Mononuclear cell (primary cell): ENCODE data around the gene OR5C1. TPM values are rescaled to one million over a fixed set of nuclear protein-coding genes. Genes with fewer than 3 reads are reported as not detected.
"Not testable (repeated sequence)": the region's sequence is repeated elsewhere in the genome, so short reads cannot be mapped to it uniquely, and the experiment has no call there.

Source experiments
- H3K27me3 ChIP-seq: 2 replicates; pipeline ENCODE4 v1.6.0; 2011; ENCODE audit warnings: low read length, control low read depth; ENCODE audit not compliant: insufficient read depth
- H3K4me1 ChIP-seq: 2 replicates; pipeline ENCODE4 v1.5.1; 2011; ENCODE audit warnings: mild to moderate bottlenecking, low read length, control low read depth; ENCODE audit not compliant: insufficient read depth
- H3K4me3 ChIP-seq: 2 replicates; pipeline ENCODE4 v1.5.1; 2011; ENCODE audit warnings: mild to moderate bottlenecking, low read length, moderate library complexity
- H3K9me3 ChIP-seq: 2 replicates; pipeline ENCODE4 v1.5.1; 2011; ENCODE audit warnings: low read depth, mild to moderate bottlenecking, control low read depth, low read length
- total RNA-seq: library from RNA; depleted of rRNA; stranded (reverse); fragments of >200 nt; gene quantifications from one replicate; pipeline ENCODE4 v1.2.3, GENCODE V29; 2012

The OR5C1 gene
- total RNA-seq, 1 donor = not detected

DNA sequence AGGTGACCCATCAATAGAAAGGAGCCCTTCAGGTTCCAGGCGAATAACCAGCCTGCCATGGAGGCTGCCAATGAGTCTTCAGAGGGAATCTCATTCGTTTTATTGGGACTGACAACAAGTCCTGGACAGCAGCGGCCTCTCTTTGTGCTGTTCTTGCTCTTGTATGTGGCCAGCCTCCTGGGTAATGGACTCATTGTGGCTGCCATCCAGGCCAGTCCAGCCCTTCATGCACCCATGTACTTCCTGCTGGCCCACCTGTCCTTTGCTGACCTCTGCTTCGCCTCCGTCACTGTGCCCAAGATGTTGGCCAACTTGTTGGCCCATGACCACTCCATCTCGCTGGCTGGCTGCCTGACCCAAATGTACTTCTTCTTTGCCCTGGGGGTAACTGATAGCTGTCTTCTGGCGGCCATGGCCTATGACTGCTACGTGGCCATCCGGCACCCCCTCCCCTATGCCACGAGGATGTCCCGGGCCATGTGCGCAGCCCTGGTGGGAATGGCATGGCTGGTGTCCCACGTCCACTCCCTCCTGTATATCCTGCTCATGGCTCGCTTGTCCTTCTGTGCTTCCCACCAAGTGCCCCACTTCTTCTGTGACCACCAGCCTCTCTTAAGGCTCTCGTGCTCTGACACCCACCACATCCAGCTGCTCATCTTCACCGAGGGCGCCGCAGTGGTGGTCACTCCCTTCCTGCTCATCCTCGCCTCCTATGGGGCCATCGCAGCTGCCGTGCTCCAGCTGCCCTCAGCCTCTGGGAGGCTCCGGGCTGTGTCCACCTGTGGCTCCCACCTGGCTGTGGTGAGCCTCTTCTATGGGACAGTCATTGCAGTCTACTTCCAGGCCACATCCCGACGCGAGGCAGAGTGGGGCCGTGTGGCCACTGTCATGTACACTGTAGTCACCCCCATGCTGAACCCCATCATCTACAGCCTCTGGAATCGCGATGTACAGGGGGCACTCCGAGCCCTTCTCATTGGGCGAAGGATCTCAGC is 11.6 kb downstream of the OR5C1 start, which contains the start of gene OR1K1:
TSS of gene OR1K1 (plus strand) at position 58 of the 995 bp plus-strand sequence. CDS start at position 58, 0 bp downstream.
- Histone ChIP-seq H3K4me3 (no peak within 1 kb of the TSS), H3K27me3 (no peaks in the 10 kb centered on the region), H3K4me1 (no peaks in the 10 kb centered on the region), H3K9me3 (no peaks in the 10 kb centered on the region)

DNA sequence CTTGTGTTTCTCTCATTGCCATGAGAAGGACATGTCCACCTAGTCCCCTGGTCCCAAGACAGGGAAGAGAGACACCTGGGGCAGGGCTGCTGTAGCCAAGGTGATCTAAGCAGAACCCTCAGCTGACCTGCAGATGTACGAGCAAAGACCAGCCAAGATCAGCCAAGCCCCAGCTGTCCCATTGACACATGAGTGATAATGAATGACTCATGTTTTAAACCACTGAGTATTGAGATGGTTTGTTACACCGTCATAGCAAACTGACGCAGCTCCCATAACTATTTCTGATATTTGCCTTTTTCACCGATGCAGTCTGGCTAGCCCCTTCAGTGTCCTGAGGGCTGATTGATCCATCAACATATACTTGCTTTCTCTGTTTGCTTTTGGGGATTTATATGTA is 17.9 kb downstream of the OR5C1 start:
- Histone ChIP-seq H3K4me3 (no peak overlapping the region), H3K4me1 (no peaks in the 10 kb centered on the region), H3K27me3 (no peaks in the 10 kb centered on the region), H3K9me3 (no peaks in the 10 kb centered on the region)

DNA sequence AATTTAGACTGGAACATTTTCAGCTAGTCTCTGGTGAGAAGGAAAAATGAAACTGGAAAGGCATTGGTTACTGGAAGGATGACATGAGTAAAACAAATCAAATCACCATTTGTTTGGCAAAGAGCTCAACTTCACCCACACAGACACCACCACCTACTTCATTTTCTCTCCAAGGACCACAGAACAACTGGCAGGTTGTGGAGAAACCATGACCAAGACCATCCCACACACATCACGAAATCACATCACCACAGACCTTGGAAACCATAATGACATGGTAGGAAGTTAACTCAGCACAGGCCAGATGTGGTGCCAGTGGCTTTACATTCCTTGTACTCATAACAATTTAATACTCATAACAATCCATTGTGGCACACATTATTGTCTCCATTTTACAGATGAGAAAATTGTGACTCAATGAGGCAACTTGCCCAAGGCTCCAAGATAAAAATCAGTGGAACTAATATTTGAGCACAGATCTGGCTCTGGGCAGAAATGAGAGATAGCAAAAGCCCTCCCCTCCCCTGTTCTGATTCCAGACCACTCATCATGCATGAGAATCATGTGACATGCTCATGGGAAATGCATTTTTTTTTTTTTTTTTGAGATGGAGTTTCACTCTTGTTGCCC is 18.7 kb downstream of the OR5C1 start:
- Histone ChIP-seq H3K27me3 (no peaks in the 10 kb centered on the region), H3K4me3 (no peak overlapping the region), H3K4me1 (no peaks in the 10 kb centered on the region), H3K9me3 (no peaks in the 10 kb centered on the region)

DNA sequence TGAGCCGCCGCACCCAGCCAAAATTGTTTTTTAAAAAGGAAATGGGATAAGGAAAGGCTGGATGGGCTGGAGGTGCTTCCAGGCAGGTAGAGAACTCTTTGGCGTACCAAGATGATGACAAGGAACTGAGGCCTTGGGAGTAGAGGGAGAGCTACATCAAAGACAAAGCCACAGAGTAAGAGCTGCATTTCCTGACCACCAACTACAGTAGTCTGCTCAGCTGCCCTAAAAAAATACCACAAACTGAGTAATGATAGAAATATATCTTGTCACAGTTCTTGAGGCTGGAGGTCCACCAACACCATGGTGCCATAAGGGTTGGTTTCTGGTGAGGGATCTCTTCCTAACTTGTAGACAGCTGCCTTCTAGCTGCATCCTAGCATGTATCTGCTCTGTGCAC is 19.4 kb downstream of the OR5C1 start:
- no peak overlapping the region for H3K4me3 ChIP-seq
- no peaks in the 10 kb centered on the region for H3K27me3 ChIP-seq
- no peaks in the 10 kb centered on the region for H3K4me1 ChIP-seq
- no peaks in the 10 kb centered on the region for H3K9me3 ChIP-seq

DNA sequence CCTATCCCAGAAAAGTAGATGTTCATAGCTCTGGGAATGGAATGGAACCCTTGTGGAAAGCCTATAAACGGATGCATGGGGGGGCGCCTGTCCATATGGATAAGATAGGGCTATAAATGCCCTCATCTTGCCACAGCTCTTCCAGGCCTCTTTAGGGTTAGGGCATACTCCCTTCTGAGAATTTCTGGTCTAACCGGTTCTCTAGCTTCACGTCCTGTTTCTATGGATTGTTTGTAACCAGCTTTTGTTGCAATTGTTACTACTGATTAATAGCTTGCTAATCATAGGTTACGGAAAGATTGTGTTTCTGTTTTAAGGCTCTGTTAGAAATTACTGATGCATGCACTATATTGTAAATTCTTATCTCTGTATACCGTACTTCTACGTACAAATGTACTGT is 20.5 kb downstream of the OR5C1 start:
- H3K27me3 ChIP-seq, H3K9me3 ChIP-seq, H3K4me3 ChIP-seq, H3K4me1 ChIP-seq: not testable (repeated sequence)

DNA sequence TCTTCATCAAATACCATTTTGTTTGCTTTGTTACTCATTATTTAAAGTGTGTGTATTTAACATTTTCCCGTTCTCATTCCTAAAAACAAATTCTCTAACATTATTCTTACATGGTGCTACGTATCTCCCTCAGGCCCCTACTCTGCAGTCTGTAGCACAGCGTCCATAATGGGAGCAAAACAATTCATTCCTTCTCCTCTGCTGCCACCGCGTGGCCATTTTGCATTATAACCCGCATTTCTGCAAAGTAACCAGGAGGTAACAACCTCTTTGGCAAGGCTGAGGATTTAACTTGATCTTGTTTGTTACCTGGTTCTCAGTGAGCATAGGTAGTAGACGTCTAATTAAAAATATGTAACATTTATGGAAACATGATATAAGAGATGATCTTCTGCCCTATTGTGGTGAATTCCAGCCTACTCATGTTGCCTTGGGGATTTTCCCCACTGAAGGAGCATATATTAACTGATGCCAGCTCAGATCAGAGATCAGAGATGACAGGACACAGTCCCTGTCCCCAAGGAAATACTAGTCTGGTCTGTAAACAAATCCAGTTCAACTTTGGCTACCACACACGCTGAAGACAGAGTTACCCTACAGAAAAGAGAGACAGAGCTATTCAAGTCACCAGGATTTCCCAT is 21.7 kb downstream of the OR5C1 start:
- H3K9me3 ChIP-seq = no peaks in the 10 kb centered on the region
- no peaks in the 10 kb centered on the region for H3K27me3 ChIP-seq
- peaks cover 7% of the 10 kb centered on the region for H3K4me1 ChIP-seq
- H3K4me3 ChIP-seq = no peak overlapping the region

DNA sequence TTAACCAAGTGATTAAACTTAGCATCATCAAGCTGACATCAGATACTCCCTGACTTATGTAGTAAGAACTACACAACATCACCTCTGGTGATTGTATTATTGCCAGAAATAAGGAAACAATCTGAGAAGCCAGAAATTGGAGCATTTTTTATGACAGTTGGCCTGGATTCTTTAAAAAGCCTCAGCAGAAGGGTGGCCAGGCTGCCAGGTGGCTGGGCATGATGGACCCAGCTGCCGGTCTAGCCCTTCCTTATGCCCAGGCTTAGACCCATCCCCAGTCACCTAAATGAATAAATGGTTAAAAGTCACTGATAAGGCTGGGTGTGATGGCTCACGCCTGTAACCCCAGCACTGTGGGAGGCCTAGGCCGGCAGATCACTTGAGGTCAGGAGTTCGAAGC is 24.0 kb downstream of the OR5C1 start:
- Histone ChIP-seq H3K4me1 (peaks cover 22% of the 10 kb centered on the region), H3K27me3 (no peaks in the 10 kb centered on the region), H3K4me3 (no peak overlapping the region), H3K9me3 (no peaks in the 10 kb centered on the region)

DNA sequence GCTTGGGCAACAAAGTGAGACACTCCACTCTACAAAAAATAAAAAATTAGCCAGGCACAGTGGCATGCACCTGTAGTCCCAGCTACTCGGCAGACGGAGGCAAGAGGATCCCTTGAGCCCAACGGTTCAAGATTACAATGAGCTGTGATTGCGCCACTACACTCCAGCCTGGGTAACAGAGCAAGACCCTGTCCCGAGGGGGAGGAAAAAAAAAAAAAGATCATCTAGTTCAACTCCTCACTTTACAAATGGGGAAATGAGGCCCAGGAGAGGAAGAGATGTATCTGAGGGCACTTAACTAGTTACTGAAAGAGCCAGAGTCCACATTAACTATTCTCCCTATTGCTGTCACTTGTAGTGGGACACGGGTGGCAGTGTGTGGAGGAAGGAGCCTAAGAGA is 25.8 kb downstream of the OR5C1 start:
- Histone ChIP-seq H3K4me1 (peaks cover 22% of the 10 kb centered on the region), H3K4me3 (no peak overlapping the region), H3K27me3 (no peaks in the 10 kb centered on the region), H3K9me3 (no peaks in the 10 kb centered on the region)

DNA sequence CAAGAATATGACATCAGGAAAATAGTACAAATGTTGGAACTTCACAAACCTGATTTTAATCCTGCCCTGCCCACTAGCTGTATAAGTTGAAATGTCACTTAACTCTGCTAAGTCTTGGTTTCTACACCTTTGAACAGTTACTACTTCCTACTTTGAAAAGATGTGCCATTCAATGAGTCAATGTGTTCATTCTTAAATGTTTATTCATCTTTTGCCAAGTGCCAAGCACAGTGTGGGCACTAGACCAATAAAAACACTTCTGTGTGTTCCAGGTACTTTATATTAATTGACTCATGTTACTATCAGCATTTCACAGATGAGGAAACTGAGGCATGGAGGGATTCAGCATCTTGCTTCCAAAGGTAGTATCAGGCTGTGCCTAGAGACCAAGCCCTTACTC is 26.8 kb downstream of the OR5C1 start:
- no peaks in the 10 kb centered on the region for H3K27me3 ChIP-seq
- no peaks in the 10 kb centered on the region for H3K9me3 ChIP-seq
- peaks cover 22% of the 10 kb centered on the region for H3K4me1 ChIP-seq
- no peak overlapping the region for H3K4me3 ChIP-seq

DNA sequence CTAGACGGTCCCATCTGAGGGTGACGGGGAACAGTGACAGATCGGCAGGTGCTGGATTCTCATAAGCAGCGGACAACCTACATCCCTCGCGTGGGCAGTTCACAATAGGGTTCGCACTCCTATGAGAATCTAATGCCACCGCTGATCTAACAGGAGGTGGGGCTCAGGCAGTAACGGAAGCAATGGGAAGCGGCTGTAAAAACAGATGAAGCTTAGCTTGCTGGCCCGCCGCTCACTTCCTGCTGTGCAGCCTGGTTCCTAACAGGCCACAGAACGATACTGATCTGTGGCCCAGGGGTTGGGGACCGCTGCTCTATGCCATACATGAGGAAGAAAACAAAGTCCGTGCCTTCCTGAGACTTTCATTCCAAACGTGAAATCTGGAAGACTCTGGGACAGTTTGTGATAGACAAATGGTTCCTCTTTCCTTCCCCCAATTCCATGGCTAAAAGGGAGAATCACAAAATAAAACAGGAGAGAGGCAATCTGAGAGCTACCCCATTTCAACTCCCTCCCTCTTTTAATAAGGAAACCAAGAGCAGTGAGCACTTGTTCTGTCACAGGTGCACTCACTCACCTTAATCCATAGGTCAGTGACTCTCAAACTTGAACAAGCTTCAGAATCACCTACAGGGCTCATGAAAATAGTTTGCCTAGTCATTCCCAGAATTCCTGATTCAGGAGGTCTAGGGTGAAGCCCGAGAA is 27.6 kb downstream of the OR5C1 start:
- H3K4me3 ChIP-seq = no peak overlapping the region
- H3K27me3 ChIP-seq = no peaks in the 10 kb centered on the region
- no peaks in the 10 kb centered on the region for H3K9me3 ChIP-seq
- peaks cover 29% of the 10 kb centered on the region for H3K4me1 ChIP-seq

DNA sequence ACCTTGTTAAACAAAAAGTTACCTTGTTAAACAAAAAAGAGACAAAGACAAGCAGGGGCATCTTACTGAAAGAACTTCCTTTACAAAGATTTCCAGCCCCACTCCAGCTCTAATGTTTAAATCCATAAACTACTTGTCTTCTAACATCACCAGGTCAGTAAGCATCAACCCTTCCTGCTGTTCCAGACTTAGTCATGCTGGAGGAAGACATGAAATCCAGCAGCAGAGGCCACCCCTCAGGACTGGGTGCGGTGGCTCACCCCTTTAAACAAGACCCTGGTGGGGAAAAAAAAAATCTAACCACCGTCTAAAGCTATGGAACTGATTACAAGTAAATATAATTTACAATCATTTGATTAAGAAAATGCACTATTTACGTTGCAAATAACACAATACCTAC is 30.6 kb downstream of the OR5C1 start:
- H3K4me3 ChIP-seq = no peak overlapping the region
- peaks cover 36% of the 10 kb centered on the region for H3K4me1 ChIP-seq
- no peaks in the 10 kb centered on the region for H3K27me3 ChIP-seq
- H3K9me3 ChIP-seq = no peaks in the 10 kb centered on the region

DNA sequence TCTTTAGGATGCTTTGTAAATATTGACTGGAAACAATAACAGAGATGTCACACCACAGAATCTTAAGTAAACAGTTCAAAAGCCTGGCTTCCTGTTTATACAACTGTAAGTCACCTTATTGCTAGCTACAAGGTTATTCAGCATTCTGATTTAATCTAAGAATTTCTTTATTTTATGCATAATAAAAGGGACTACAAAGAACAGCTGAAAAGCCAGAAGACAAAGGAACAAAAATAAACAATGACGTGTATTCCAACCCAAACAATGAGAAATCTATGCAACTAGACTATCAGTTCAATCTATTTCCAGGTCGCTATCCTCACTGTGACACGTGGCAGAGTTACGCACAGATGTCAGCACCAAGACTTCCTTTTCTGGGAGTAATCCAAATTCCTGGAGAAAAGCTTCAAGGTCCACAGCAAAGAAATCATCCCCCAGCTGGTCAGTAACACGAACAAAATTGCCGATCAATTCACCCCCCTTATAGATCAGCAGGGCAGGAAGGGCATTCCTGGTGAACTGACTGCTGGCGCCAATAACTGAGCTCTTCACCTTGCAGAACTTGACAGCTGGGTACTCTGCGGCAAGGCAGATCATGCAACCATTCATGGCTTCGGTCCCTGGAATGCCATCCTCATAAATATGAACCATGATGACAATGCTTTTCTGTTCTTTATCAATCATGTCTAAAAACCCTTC is 31.2 kb downstream of the OR5C1 start:
- no peaks in the 10 kb centered on the region for H3K27me3 ChIP-seq
- H3K4me1 ChIP-seq = peaks cover 31% of the 10 kb centered on the region
- no peak overlapping the region for H3K4me3 ChIP-seq
- no peaks in the 10 kb centered on the region for H3K9me3 ChIP-seq

DNA sequence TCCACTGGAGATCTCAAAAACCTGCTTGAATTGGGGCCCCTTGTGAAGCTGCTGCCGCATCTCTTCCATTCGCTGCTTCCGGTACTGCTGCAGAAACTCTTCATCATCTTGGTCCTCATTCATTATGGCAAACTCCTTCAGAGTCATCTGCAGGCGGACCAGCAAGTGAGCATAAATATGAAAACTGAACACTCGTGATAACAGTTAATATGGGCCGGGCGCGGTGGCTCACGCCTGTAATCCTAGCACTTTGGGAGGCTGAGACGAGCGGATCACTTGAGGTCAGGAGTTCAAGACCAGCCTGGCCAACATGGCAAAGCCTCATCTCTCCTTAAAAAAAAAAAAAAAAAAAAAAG is 31.7 kb downstream of the OR5C1 start:
- H3K9me3 ChIP-seq = no peaks in the 10 kb centered on the region
- H3K27me3 ChIP-seq = no peaks in the 10 kb centered on the region
- peaks cover 30% of the 10 kb centered on the region for H3K4me1 ChIP-seq
- no peak overlapping the region for H3K4me3 ChIP-seq

DNA sequence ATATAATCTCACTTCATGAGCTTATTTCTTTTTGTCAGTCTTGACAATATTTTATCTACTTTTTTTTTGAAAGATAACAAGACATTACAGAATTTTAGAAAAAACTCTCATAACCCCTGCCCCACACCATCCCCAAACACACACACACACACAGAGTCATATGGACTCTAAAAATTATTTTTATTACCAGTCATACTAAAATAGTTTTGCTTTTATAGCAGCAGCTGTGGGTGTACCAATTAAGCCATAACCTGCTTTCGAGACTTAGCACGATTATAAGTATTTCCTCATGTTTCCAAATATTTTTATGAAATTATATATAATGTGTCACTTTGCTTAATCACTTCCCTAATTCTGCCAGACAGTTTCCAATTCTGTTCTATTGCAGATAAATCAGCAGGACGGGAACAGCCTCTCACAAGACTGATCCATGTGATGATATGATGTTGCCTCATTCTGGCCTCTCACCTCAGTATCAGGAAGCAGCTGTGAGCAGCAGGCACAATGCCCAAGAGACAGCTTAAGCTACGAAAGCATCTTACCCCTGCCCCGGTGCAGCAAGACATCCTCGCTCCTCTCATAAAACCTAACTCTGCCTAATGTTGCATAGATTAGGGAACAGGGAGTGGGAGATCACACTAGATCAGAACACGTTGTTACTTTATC is 32.7 kb downstream of the OR5C1 start:
- Histone ChIP-seq H3K4me1 (peaks cover 27% of the 10 kb centered on the region), H3K4me3 (no peak overlapping the region), H3K27me3 (no peaks in the 10 kb centered on the region), H3K9me3 (no peaks in the 10 kb centered on the region)
